Right lobe of liver (tissue), 6 donors: ENCODE data around the gene TF. TPM values are rescaled to one million over a fixed set of nuclear protein-coding genes. Genes with fewer than 3 reads are reported as not detected.

Source experiments
- ATAC-seq, 4 donors: fragments of 200-7000 bp; cut with Tn5 transposase; one replicate each; pipeline ENCODE4 v1.9.1; 2020; ENCODE audit warnings: mild to moderate bottlenecking in 4 of 4, moderate library complexity in 4 of 4
- DNase-seq, 3 donors: peaks; one replicate each; pipeline ENCODE4 v3.0.0-alpha.2; 2020
- H3K27ac ChIP-seq, 3 donors: fragments of 200-600 bp; one replicate each; pipeline ENCODE4 v1.8.0; 2022
- H3K27me3 ChIP-seq, 2 donors: fragments of 200-600 bp; one replicate each; pipeline ENCODE4 v1.8.0; 2022
- H3K36me3 ChIP-seq, 4 donors: fragments of 200-600 bp; sonication (generic) in 1 of 4; one replicate each; pipeline versions ENCODE4 v1.5.1 to v1.8.0; 2017 to 2022; ENCODE audit warnings: control low read depth in 1 of 4
- H3K4me1 ChIP-seq, 4 donors: fragments of 200-600 bp; sonication (generic) in 1 of 4; one replicate each; pipeline versions ENCODE4 v1.5.1 to v1.8.0; 2017 to 2022; ENCODE audit warnings: control low read depth in 1 of 4
- H3K4me3 ChIP-seq, 3 donors: fragments of 200-600 bp; one replicate each; pipeline ENCODE4 v1.8.0; 2022
- H3K9me3 ChIP-seq, 4 donors: fragments of 200-600 bp; sonication (generic) in 1 of 4; one replicate each; pipeline versions ENCODE4 v1.5.1 to v1.8.0; 2017 to 2022; ENCODE audit warnings: control low read depth in 1 of 4
- POLR2A ChIP-seq: fragments of 450-650 bp; IDR thresholded peaks from one replicate; pipeline ENCODE4 v1.6.1; 2017; ENCODE audit warnings: antibody characterized with exemption, mild to moderate bottlenecking
- WGBS: methylation state at CpG from one replicate; pipeline ENCODE4 v1.1.6; 2018; ENCODE audit warnings: low coverage, low lambda C conversion rate; ENCODE audit not compliant: insufficient coverage; ENCODE audit errors: missing lambda C conversion rate; 5-methylcytosine and 5-hydroxymethylcytosine counted together
- intact Hi-C, 2 donors: fragments of 100-400 bp; cut with DNase I; formaldehyde crosslinking; loops; one replicate each; pipeline versions ENCODE4 v1.11.2 to v1.14.1; 2022
- total RNA-seq, 6 experiments: library from RNA; depleted of rRNA in 2 of 6; stranded (reverse); fragments of >200 nt in 2 of 6; fragmentation: NEBNext Ultra II Directional in 3 of 6; extraction: Animal tissue kit (Norgen Biotek cat#: 25700) in 3 of 6; gene quantifications; one replicate each; pipeline versions ENCODE4 v1.1.0 to v1.2.4, GENCODE V29; 2016 to 2023
- TF ChIP-seq, protein P1 (sequence below), 4 donors: fragments of 200-600 bp in 3 of 4; fragments of 450-650 bp in 1 of 4; IDR thresholded peaks; one replicate each; pipeline versions ENCODE4 v1.5.1 to v1.8.0; 2016 to 2022; ENCODE audit warnings: antibody characterized with exemption in 4 of 4, mild to moderate bottlenecking in 2 of 4
- donor health status: DM: no; HTN: yes; CAD: no.
- donor health status: DM: no; HTN: no; CAD: no.
- donor health status: DM: no; HTN: no; CAD: no.
- donor health status: DM: no; HTN: yes; CAD: no.
- donor health status: DM: no; HTN: yes; CAD: no.

TF gene
- total RNA-seq, 6 experiments from 2014 or later: 2,871 to 25,349 (median 17,684) TPM

DNA sequence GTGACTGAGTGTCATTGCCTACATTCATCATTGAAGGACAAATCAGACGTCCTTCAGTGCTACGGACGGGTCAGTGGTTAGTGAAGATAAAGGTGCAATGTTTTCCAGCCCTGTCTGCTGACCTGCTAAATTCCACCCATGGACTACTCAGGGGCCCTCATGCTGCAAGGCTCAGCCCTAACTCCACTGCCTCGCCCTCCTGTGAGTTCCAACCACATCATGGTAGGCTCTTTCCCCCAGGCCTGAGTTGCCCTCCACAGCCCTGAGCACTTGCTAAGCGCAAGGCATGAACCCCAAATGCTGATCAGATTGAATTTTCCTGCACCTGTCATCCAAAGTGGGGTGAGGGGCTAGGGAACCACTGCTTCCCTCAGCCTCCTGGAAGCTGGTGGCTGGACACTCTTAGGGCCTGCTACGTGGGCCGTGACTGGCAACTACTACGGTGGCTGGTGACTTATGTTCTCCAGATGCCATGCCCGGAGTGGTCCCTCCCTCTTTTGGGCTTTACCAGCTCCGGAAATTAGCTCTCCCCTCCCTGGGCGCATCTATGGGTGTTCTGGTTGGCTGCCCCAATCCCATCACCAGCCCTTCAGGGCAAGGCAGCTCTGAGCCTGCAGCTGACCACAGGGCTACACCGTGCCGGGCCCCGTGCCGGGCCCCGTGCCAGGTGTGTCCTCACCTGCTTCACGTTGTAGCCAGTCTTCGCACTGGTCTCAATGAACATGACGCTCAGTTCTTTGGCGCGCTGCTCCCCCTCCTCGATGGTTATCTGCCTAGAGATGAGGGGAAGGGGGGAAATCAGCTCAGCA lies 91.5 kb downstream of the TF start:
- peak in 1 of 3 donors; percentile 36 for DNase-seq
- no peak overlapping the region for H3K27ac ChIP-seq
- H3K9me3 ChIP-seq: no peaks in the 10 kb centered on the region
- no peak overlapping the region for H3K4me3 ChIP-seq
- no peaks in the 10 kb centered on the region for H3K36me3 ChIP-seq
- intact Hi-C loops: no loop called here
- H3K4me1 ChIP-seq: no peaks in the 10 kb centered on the region
- H3K27me3 ChIP-seq: no peaks in the 10 kb centered on the region
- 85% methylated on average over 10 of the region's 22 CpGs for WGBS
- no peak for ATAC-seq
- TF ChIP-seq POLR2A: no peak
- TF ChIP-seq, protein P1, sequence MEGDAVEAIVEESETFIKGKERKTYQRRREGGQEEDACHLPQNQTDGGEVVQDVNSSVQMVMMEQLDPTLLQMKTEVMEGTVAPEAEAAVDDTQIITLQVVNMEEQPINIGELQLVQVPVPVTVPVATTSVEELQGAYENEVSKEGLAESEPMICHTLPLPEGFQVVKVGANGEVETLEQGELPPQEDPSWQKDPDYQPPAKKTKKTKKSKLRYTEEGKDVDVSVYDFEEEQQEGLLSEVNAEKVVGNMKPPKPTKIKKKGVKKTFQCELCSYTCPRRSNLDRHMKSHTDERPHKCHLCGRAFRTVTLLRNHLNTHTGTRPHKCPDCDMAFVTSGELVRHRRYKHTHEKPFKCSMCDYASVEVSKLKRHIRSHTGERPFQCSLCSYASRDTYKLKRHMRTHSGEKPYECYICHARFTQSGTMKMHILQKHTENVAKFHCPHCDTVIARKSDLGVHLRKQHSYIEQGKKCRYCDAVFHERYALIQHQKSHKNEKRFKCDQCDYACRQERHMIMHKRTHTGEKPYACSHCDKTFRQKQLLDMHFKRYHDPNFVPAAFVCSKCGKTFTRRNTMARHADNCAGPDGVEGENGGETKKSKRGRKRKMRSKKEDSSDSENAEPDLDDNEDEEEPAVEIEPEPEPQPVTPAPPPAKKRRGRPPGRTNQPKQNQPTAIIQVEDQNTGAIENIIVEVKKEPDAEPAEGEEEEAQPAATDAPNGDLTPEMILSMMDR (IDR thresholded peaks at IDR 0.05): no peak

DNA sequence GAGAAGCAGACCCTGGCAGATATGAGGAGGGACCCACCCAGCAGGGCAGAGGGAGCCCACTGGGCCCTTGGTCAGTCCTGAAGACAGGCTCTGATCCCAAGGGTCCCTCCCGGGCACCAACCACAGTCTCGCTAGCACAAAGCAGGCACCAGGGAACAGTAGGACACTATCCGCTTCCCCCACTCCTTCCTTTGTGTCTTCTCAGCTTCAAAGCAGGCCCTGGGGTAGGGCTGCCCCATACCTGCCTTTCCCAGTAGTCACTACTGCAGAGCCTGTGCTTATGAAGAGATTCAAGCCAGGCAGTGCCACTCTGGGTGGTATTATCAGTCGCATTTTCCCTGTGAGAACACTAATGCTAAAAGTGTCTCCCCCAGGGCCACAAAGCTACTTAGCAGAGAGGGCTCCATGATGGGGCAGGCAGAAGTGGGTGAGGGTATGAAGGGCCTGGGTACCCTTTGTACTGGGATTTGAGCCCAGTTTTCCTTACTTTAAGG lies 92.2 kb downstream of the TF start:
- intact Hi-C loops: no loop called here
- no peaks in the 10 kb centered on the region for H3K27me3 ChIP-seq
- ATAC-seq: no peak
- TF ChIP-seq POLR2A: no peak
- TF ChIP-seq, protein P1 (IDR thresholded peaks at IDR 0.05): no peak
- no peak overlapping the region for H3K4me3 ChIP-seq
- no peaks in the 10 kb centered on the region for H3K9me3 ChIP-seq
- no CpG with 5 or more reads among the region's 4 CpGs for WGBS
- no peaks in the 10 kb centered on the region for H3K4me1 ChIP-seq
- peak in 1 of 3 donors; percentile 9 for DNase-seq
- no peaks in the 10 kb centered on the region for H3K36me3 ChIP-seq
- no peak overlapping the region for H3K27ac ChIP-seq

DNA sequence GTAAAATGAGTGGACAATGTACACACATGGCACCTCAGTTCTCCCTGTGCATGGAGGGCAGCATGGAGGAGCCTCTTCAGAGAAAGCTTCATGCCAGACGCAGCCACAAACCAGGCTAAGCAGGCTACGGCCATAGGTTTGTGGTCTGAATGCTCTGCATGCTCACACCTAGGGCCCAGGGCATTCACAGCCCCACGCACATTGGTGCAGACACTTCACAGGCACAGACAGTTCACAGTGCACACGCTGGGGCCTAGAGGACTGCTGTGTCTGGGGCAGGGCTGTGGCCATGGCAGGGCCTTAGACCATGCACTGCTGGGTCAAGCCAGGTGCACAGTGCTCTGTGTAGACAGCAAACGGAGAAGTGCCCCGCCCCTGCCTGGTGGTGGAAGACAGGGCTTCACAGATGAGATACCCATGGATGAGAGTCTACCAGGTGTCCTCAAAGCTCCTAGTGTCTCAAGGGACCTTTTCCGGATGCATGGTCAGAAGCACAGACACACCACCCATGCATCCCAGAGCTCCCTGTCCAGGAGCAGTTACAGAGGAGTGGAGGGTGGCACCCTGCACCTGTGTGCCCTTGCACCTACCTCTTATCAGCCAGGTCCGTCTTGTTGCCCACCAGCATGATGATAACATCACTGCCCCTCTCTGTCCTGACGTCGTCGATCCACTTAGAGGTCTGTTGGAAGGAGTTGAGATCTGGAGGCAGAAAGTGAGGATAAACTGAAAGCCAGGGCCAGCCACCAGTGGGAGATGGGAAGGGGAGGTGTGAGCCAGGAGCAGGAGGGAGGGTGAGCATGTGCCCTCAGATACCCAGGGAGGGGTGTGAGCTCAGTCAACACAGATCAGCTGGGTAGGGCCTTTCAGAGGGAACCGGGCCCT lies 93.0 kb downstream of the TF start:
- Histone ChIP-seq H3K4me3 (no peak overlapping the region), H3K27me3 (no peaks in the 10 kb centered on the region), H3K9me3 (no peaks in the 10 kb centered on the region), H3K36me3 (no peaks in the 10 kb centered on the region), H3K4me1 (no peaks in the 10 kb centered on the region), H3K27ac (no peak overlapping the region)
- peak in 1 of 3 donors; percentile 34 for DNase-seq
- intact Hi-C loops: no loop called here
- 70% methylated on average over 2 of the region's 12 CpGs for WGBS
- ATAC-seq: no peak
- TF ChIP-seq, protein P1 (IDR thresholded peaks at IDR 0.05): no peak
- TF ChIP-seq POLR2A: no peak

DNA sequence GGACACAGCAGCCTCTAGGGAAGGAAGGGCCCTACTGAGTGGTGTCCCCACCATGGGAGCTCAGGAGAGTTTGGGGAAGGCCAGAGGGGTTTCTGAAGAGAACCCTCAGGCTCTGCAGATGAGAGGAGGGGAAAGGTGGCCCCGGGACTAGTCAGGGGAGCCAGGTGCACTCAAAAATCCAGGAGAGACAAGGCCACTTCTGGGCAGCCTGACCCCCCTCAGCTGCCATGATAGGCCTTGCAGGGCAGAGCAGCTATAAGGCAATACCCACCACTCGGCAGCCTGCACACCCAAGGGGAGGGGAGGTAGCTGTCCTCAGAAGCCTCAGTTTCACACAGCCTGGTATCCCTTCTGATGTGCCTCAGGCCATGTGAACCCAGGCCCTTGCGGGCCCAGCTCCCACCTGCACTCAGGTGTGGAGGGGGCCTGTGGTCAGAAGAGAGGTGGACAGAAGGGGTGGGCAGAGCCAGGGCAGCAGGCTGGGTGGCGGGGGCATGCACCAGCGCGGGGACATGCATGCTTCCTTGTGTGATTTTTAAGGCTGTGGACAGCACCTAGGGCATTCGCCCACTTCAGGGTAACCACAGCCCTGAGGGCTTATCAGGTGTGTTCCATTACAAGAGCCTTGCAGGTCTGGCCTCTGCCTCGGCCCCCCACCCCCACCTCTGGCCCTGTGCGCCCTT lies 94.0 kb downstream of the TF start:
- DNase-seq: peak in 1 of 3 donors; percentile 28
- H3K27ac ChIP-seq: no peak overlapping the region
- ATAC-seq: no peak
- no peaks in the 10 kb centered on the region for H3K9me3 ChIP-seq
- WGBS: 83% methylated on average over 1 of the region's 9 CpGs
- no peaks in the 10 kb centered on the region for H3K4me1 ChIP-seq
- intact Hi-C loops: no loop called here
- no peaks in the 10 kb centered on the region for H3K27me3 ChIP-seq
- TF ChIP-seq POLR2A: no peak
- no peaks in the 10 kb centered on the region for H3K36me3 ChIP-seq
- H3K4me3 ChIP-seq: no peak overlapping the region
